ENCODE results near the gene ZNF692. TPM values are rescaled to one million over a fixed set of nuclear protein-coding genes. Genes with fewer than 3 reads are reported as not detected.
A peak's percentile ranks its signal among the peaks of the same experiment; 100 is the strongest.

Gene ZNF692
- polyA plus RNA-seq, 1 donor from 2014 or later: 17.0 TPM

GRCh38 chr1:248848602-248849001 is 10.3 kb downstream of the ZNF692 start:
- Mint-ChIP-seq H3K9me3 (no peaks in the 10 kb centered on the region), H3K27me3 (no peaks in the 10 kb centered on the region), H3K27ac (peak overlapping the region in 2 of 3 donors; percentile 11 to 76), H3K4me3 (no peak overlapping the region), H3K36me3 (peaks cover 8% of the 10 kb centered on the region), H3K4me1 (peaks cover 0 to 1% (median 0%) of the 10 kb centered on the region in 3 donors)

- no peaks in the 10 kb centered on the region for H3K27me3 Mint-ChIP-seq
- peaks cover 8% of the 10 kb centered on the region for H3K36me3 Mint-ChIP-seq
- no peaks in the 10 kb centered on the region for H3K9me3 Mint-ChIP-seq
- no peak overlapping the region for H3K27ac Mint-ChIP-seq
- H3K4me3 Mint-ChIP-seq: no peak overlapping the region
- H3K4me1 Mint-ChIP-seq: peaks cover 0 to 1% (median 0%) of the 10 kb centered on the region in 3 donors
These were observed 10.8 kb downstream of the ZNF692 start for GRCh38 chr1:248847956-248848561.

- Mint-ChIP-seq H3K27ac (peak overlapping the region in 1 of 3 donors; percentile 9), H3K4me1 (peaks cover 2 to 8% (median 2%) of the 10 kb centered on the region in 3 donors), H3K36me3 (peaks cover 8% of the 10 kb centered on the region), H3K27me3 (no peaks in the 10 kb centered on the region), H3K4me3 (no peak overlapping the region), H3K9me3 (no peaks in the 10 kb centered on the region)
These were observed 11.5 kb downstream of the ZNF692 start for GRCh38 chr1:248847181-248847955.

GRCh38 chr1:248844526-248844925 is 14.4 kb downstream of the ZNF692 start:
- H3K27ac Mint-ChIP-seq: no peak overlapping the region
- H3K4me3 Mint-ChIP-seq: peak overlapping the region in 1 of 4 donors; percentile 22
- H3K36me3 Mint-ChIP-seq: peaks cover 8% of the 10 kb centered on the region
- peaks cover 7 to 28% (median 20%) of the 10 kb centered on the region in 3 donors for H3K4me1 Mint-ChIP-seq
- no peaks in the 10 kb centered on the region for H3K9me3 Mint-ChIP-seq
- no peaks in the 10 kb centered on the region for H3K27me3 Mint-ChIP-seq

GRCh38 chr1:248843687-248844086 is 15.2 kb downstream of the ZNF692 start:
- Mint-ChIP-seq H3K4me3 (no peak overlapping the region), H3K27ac (no peak overlapping the region), H3K4me1 (peaks cover 11 to 33% (median 21%) of the 10 kb centered on the region in 3 donors), H3K9me3 (no peaks in the 10 kb centered on the region), H3K36me3 (peaks cover 6% of the 10 kb centered on the region), H3K27me3 (no peaks in the 10 kb centered on the region)

GRCh38 chr1:248842781-248843331 is 16.0 kb downstream of the ZNF692 start:
- peaks cover 12 to 33% (median 21%) of the 10 kb centered on the region in 3 donors for H3K4me1 Mint-ChIP-seq
- no peak overlapping the region for H3K27ac Mint-ChIP-seq

GRCh38 chr1:248841702-248842395 is 17.0 kb downstream of the ZNF692 start:
- Mint-ChIP-seq H3K9me3 (no peaks in the 10 kb centered on the region), H3K36me3 (peaks cover 5% of the 10 kb centered on the region), H3K4me1 (peaks cover 12 to 33% (median 21%) of the 10 kb centered on the region in 3 donors), H3K27me3 (no peaks in the 10 kb centered on the region), H3K27ac (peak overlapping the region; percentile 17 to 95 (median 73)), H3K4me3 (peak overlapping the region in 1 of 4 donors; percentile 52)

More at GRCh38 chr1:248842781-248843331, 16.0 kb downstream of the ZNF692 start:
- H3K27me3 Mint-ChIP-seq: no peaks in the 10 kb centered on the region
- H3K9me3 Mint-ChIP-seq: no peaks in the 10 kb centered on the region
- peaks cover 6% of the 10 kb centered on the region for H3K36me3 Mint-ChIP-seq
- no peak overlapping the region for H3K4me3 Mint-ChIP-seq

- Mint-ChIP-seq H3K27me3 (no peaks in the 10 kb centered on the region), H3K4me3 (no peak overlapping the region), H3K27ac (peak overlapping the region in 2 of 3 donors; percentile 73 to 95), H3K4me1 (peaks cover 12 to 33% (median 21%) of the 10 kb centered on the region in 3 donors), H3K9me3 (no peaks in the 10 kb centered on the region), H3K36me3 (peaks cover 5% of the 10 kb centered on the region)
These were observed 17.9 kb downstream of the ZNF692 start for GRCh38 chr1:248840946-248841345.

- Mint-ChIP-seq H3K27ac (peak overlapping the region in 2 of 3 donors; percentile 99), H3K4me3 (no peak overlapping the region), H3K9me3 (no peaks in the 10 kb centered on the region), H3K36me3 (peaks cover 2% of the 10 kb centered on the region), H3K27me3 (no peaks in the 10 kb centered on the region), H3K4me1 (peaks cover 12 to 33% (median 21%) of the 10 kb centered on the region in 3 donors)
These were observed 19.7 kb downstream of the ZNF692 start for GRCh38 chr1:248839168-248839555.

GRCh38 chr1:248838357-248839167 is 20.3 kb downstream of the ZNF692 start:
- peaks cover 12 to 32% (median 21%) of the 10 kb centered on the region in 3 donors for H3K4me1 Mint-ChIP-seq
- no peak overlapping the region for H3K4me3 Mint-ChIP-seq
- H3K27ac Mint-ChIP-seq: peak overlapping the region in 2 of 3 donors; percentile 99
- H3K36me3 Mint-ChIP-seq: peaks cover 2% of the 10 kb centered on the region
- H3K27me3 Mint-ChIP-seq: no peaks in the 10 kb centered on the region
- no peaks in the 10 kb centered on the region for H3K9me3 Mint-ChIP-seq

- Mint-ChIP-seq H3K4me1 (peaks cover 12 to 30% (median 21%) of the 10 kb centered on the region in 3 donors), H3K36me3 (peaks cover 2% of the 10 kb centered on the region), H3K4me3 (no peak within 1 kb of the TSS), H3K9me3 (no peaks in the 10 kb centered on the region), H3K27ac (peak within 1 kb of the TSS in 2 of 3 donors; percentile 99), H3K27me3 (no peaks in the 10 kb centered on the region)
These were observed 21.0 kb downstream of the ZNF692 start, which contains the start of gene ZNF672 for GRCh38 chr1:248837781-248838356. ZNF672 (plus strand) TSS chr1:248838224; CDS start chr1:248847275, 9,051 bp downstream.

GRCh38 chr1:248837045-248837780 is 21.7 kb downstream of the ZNF692 start:
- no peak overlapping the region for H3K27ac Mint-ChIP-seq

GRCh38 chr1:248834343-248834940 is 24.4 kb downstream of the ZNF692 start:
- Mint-ChIP-seq H3K9me3 (no peaks in the 10 kb centered on the region), H3K36me3 (no peaks in the 10 kb centered on the region), H3K27ac (no peak overlapping the region), H3K27me3 (no peaks in the 10 kb centered on the region), H3K4me3 (no peak overlapping the region), H3K4me1 (peaks cover under 1 to 5% (median 4%) of the 10 kb centered on the region in 3 donors)

More at GRCh38 chr1:248837045-248837780, 21.7 kb downstream of the ZNF692 start:
- H3K27me3 Mint-ChIP-seq: no peaks in the 10 kb centered on the region
- H3K36me3 Mint-ChIP-seq: peaks cover 2% of the 10 kb centered on the region
- no peaks in the 10 kb centered on the region for H3K9me3 Mint-ChIP-seq
- no peak overlapping the region for H3K4me3 Mint-ChIP-seq
- peaks cover 8 to 23% (median 17%) of the 10 kb centered on the region in 3 donors for H3K4me1 Mint-ChIP-seq

Measured in IgD-negative memory B cell (primary cell).